Hepatocyte (in vitro differentiated cells): ENCODE data around the gene KIAA0753.

Experiments
- EZH2 ChIP-seq: fragments of 200-600 bp; sonication (generic); IDR thresholded peaks from 2 replicates; pipeline ENCODE4 v1.6.1; 2016; ENCODE audit warnings: antibody characterized with exemption, mild to moderate bottlenecking, borderline replicate concordance
- EZH2phosphoT487 ChIP-seq: fragments of 200-600 bp; sonication (generic); IDR thresholded peaks from one replicate; pipeline ENCODE4 v1.6.1; 2018; ENCODE audit warnings: antibody characterized with exemption, mild to moderate bottlenecking, low read depth, moderate library complexity; ENCODE audit not compliant: unreplicated experiment, severe bottlenecking
- TF ChIP-seq, protein P1 (sequence below): fragments of 200-600 bp; sonication (generic); IDR thresholded peaks from 2 replicates; pipeline ENCODE4 v1.5.1; 2016; ENCODE audit warnings: antibody characterized with exemption, mild to moderate bottlenecking; ENCODE audit not compliant: poor library complexity

DNA sequence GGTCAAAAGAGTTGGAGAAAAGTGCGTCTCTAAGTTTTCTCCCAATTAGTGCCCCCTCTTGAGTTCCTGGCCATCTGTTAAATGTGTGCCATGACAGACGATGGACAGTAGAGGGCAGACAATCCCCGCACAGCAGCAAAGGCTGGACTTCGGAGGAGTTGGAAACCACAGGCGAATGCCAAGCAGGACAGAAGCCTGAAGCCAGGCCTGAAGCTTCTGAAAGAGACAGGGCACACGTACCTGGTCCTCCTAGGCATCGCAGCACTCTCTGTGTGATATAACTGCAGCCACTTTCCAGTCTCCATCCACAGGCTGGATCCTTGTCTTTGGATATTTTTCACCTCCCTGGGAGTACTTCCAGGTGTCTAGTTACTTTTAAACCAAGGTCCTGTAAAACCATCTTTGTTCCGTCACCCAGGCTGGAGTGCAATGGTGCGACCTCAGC is 25.6 kb upstream of the KIAA0753 start:
- TF ChIP-seq, protein P1, sequence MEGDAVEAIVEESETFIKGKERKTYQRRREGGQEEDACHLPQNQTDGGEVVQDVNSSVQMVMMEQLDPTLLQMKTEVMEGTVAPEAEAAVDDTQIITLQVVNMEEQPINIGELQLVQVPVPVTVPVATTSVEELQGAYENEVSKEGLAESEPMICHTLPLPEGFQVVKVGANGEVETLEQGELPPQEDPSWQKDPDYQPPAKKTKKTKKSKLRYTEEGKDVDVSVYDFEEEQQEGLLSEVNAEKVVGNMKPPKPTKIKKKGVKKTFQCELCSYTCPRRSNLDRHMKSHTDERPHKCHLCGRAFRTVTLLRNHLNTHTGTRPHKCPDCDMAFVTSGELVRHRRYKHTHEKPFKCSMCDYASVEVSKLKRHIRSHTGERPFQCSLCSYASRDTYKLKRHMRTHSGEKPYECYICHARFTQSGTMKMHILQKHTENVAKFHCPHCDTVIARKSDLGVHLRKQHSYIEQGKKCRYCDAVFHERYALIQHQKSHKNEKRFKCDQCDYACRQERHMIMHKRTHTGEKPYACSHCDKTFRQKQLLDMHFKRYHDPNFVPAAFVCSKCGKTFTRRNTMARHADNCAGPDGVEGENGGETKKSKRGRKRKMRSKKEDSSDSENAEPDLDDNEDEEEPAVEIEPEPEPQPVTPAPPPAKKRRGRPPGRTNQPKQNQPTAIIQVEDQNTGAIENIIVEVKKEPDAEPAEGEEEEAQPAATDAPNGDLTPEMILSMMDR: peak; percentile 94
- TF ChIP-seq EZH2 (no peak), EZH2phosphoT487 (no peak)
